GM12873 (cell line): ENCODE data around the gene HIP1R.

Experiments
- CTCF ChIP-seq: IDR thresholded peaks from 2 replicates; pipeline ENCODE4 v1.5.1; 2012; ENCODE audit warnings: low read depth, mild to moderate bottlenecking, moderate library complexity, low read length, control low read depth; ENCODE audit not compliant: insufficient read depth; ENCODE audit errors: missing control alignments

Gene HIP1R

GRCh38 chr12:122882908-122883558, 47.8 kb downstream of the HIP1R start:
- no peak for TF ChIP-seq CTCF

- no peak for TF ChIP-seq CTCF
Observed at GRCh38 chr12:122884091-122884826, 49.0 kb downstream of the HIP1R start.

- TF ChIP-seq CTCF: no peak
Observed at GRCh38 chr12:122884860-122885259, 49.6 kb downstream of the HIP1R start.

- no peak for TF ChIP-seq CTCF
Observed at GRCh38 chr12:122886161-122886560, 50.9 kb downstream of the HIP1R start.

GRCh38 chr12:122886851-122887818, 51.9 kb downstream of the HIP1R start:
- no peak for TF ChIP-seq CTCF

GRCh38 chr12:122887819-122888212, 52.6 kb downstream of the HIP1R start:
- no peak for TF ChIP-seq CTCF

- no peak for TF ChIP-seq CTCF
Observed at GRCh38 chr12:122888232-122888752, 53.0 kb downstream of the HIP1R start.
